ENCODE data around the gene ALKBH7.
"Not testable (repeated sequence)": the region's sequence is repeated elsewhere in the genome, so short reads cannot be mapped to it uniquely, and the experiment has no call there.

Gene ALKBH7

GRCh38 chr19:6373096-6373812, 660 bp downstream of the ALKBH7 start:
- DNase-seq: peak; percentile 86 to 96

GRCh38 chr19:6373813-6374108, 1.2 kb downstream of the ALKBH7 start:
- DNase-seq: no peak

- DNase-seq: no peak
These were observed 1.6 kb downstream of the ALKBH7 start for GRCh38 chr19:6374161-6374709.

- DNase-seq: no peak
These were observed 2.3 kb downstream of the ALKBH7 start for GRCh38 chr19:6374711-6375410.

- DNase-seq: no peak
These were observed 2.9 kb downstream of the ALKBH7 start, which contains the start of gene PSPN for GRCh38 chr19:6375411-6376010. PSPN (minus strand) TSS chr19:6375933; CDS start chr19:6375849, 84 bp downstream.

- no peak for DNase-seq
These were observed 4.1 kb downstream of the ALKBH7 start for GRCh38 chr19:6376512-6377190.

- no peak for DNase-seq
These were observed 5.4 kb downstream of the ALKBH7 start for GRCh38 chr19:6378041-6378440.

- no peak for DNase-seq
These were observed 5.9 kb downstream of the ALKBH7 start for GRCh38 chr19:6378486-6378885.

- DNase-seq: no peak
These were observed 7.2 kb downstream of the ALKBH7 start for GRCh38 chr19:6379744-6380143.

- no peak for DNase-seq
These were observed 8.6 kb downstream of the ALKBH7 start for GRCh38 chr19:6381030-6381750.

- DNase-seq: no peak
These were observed 10.6 kb downstream of the ALKBH7 start for GRCh38 chr19:6383188-6383587.

- DNase-seq: no peak
These were observed 11.8 kb downstream of the ALKBH7 start for GRCh38 chr19:6384381-6384780.

- no peak for DNase-seq
These were observed 14.8 kb downstream of the ALKBH7 start for GRCh38 chr19:6387372-6387771.

GRCh38 chr19:6392221-6393073, 19.9 kb downstream of the ALKBH7 start:
- no peak for DNase-seq

GRCh38 chr19:6393074-6393982, 20.7 kb downstream of the ALKBH7 start, which contains the start of gene GTF2F1:
GTF2F1 (minus strand) TSS chr19:6393164; CDS start chr19:6392995, 169 bp downstream.
- DNase-seq: peak; percentile 88 to 94

- DNase-seq: no peak
These were observed 21.4 kb downstream of the ALKBH7 start for GRCh38 chr19:6393983-6394412.

GRCh38 chr19:6394831-6395230, 22.2 kb downstream of the ALKBH7 start:
- DNase-seq: no peak

- DNase-seq: no peak
These were observed 23.7 kb downstream of the ALKBH7 start for GRCh38 chr19:6396305-6396704.

GRCh38 chr19:6400062-6400944, 27.7 kb downstream of the ALKBH7 start:
- not testable (repeated sequence) for DNase-seq
